ENCODE results near the gene RAP1GAP2.
"Not testable (repeated sequence)": the region's sequence is repeated elsewhere in the genome, so short reads cannot be mapped to it uniquely, and the experiment has no call there.

RAP1GAP2 gene

DNA sequence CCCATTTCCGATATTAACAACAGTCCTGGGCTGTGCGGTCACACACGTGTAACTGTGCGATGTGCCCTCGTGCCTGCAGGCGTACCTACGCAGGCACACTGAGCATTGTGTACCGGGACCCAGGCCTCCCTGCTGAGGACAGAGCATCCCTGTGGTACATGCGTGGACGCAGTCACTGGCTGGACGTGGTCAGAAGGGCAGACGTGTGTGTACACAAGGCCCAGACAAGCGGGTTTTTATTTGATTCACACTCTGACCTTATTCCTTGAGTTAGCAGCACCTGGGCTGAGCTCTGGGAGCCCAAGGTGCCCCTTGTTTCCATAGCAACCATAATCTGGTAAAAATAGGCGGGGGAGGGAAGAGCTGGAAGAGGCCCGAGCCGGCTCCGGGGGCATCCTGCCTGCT is 19.5 kb downstream of the RAP1GAP2 start:
- DNase-seq: no peak

DNA sequence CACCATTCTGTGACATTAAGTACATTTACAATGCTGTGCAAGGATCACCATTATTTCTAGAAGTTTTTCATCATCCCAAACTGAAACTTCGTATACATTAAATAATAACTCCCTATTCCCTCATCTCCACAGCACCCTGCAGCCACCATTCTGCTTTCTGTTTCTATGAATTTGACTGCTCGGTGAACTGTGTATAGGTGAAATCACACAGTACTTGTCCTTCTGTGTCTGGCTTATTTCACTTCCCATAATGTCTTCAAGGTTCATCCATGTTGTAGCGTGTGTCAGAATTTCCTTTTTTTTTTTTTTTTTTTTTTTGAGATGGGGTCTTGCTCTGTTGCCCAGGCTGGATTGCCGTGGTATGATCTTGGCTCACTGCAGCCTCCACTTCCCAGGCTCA is 20.4 kb downstream of the RAP1GAP2 start:
- no peak for DNase-seq

DNA sequence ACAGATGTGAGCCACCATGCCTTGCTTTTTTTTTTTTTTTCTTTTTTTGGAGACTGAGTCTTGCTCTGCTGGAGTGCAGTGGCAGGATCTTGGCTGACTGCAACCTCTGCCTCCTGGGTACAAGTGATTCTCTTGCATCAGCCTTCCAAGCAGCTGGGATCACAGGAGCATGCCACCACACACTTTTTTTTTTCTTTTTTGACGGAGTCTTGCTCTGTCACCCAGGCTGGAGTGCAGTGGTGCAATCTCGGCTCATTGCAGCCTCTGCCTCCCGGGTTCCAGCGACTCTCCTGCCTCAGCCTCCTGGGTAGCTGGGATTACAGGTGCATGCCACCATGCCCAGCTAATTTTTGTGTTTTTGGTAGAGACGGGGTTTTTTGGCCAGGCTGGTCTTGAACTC is 23.1 kb downstream of the RAP1GAP2 start:
- DNase-seq: not testable (repeated sequence)

DNA sequence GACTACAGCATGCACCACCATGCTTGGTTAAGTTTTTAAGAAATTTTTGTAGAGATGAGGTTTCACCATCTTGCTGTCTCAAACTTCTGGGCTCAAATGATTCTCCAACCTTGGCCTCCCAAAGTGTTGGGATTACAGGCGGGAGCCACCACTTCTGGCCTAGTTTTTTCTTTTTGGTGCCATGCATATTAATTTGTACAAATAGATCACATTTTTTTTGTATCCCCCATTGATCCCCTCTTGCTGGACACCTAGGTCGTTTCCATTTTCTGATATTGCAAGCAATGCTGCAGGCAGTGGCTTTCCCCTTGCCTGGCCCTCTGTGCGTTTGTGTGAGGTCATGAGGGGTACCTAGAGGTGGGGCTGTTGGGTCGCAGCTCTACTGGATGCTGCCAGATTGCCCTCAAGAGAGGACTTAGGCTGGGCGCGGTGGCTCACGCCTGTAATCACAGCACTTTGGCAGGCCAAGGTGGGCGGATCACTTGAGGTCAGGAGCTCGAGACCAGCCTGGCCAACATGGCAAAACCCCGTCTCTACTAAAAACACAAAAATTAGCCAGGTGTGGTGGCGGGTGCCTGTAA is 23.8 kb downstream of the RAP1GAP2 start:
- no peak for DNase-seq

DNA sequence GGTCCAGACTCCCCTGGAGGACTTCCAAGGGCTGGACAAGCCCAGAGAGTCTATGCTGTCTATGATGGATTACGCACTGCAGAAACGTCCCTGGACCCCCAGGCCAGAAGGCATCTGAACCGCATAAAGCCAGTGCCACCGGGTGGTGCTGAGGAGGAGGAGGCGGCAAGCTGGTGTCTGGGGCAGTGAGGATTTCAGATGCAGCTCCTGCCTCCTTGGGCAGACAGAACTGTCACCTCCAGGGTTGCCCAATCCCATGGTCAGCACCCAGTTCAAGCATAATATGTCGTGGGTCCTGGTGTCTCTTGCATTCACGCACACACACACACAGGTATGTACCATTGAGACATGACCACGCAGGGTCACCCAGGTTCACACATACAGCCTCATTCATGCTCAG is 25.6 kb downstream of the RAP1GAP2 start:
- DNase-seq: no peak

DNA sequence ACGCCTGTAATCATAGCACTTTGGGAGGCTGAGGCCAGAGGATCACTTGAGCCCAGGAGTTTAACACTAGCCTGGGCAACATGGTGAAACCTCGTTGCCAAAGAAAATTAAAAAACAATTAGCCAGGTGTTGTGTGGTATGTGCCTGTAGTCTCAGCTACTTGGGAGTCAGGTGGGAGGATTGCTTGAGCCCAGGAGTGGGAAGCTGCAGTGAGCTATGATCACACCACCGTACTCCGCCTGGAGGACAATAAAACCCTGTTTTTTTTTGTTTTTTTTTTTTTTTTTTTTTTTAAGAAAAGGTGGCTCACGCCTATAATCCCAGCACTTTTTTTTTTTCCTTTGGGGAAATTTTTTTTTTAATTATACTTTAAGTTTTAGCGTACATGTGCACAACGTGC is 26.1 kb downstream of the RAP1GAP2 start:
- DNase-seq: no peak

DNA sequence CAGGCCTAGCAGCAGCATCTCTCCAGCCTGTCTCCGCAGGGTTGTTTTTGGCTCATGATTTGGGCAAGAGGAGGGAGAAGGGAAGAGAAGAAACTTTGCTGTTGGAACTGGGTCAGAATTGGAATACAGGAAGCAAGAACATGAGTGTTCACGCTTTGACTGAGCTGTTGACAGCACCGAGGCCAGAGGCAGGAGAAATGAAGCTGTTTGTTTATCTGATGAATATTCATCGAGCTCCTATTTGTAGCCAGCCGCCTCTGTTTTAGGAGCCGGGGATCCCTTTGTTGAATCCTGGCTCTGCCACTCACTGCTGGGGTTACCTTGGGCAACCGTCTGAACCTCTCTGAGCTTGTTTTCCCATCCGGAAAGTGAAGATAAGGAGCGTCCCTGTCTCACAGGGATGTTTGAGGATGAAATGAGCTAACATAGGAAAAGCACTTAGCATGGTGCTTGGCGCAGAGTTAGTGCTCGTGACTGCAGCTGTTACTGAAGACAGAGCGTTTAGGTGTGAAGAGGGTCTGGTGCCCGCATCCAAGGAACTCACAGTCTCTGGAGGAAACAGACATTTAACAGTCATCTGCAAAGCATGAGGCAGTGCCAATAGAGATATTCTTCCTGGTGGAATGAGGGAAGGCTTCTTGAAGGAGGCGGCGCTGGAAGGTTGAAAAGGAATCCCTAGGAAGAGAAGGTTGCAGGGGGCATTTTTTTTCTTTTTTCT is 29.2 kb downstream of the RAP1GAP2 start:
- no peak for DNase-seq

DNA sequence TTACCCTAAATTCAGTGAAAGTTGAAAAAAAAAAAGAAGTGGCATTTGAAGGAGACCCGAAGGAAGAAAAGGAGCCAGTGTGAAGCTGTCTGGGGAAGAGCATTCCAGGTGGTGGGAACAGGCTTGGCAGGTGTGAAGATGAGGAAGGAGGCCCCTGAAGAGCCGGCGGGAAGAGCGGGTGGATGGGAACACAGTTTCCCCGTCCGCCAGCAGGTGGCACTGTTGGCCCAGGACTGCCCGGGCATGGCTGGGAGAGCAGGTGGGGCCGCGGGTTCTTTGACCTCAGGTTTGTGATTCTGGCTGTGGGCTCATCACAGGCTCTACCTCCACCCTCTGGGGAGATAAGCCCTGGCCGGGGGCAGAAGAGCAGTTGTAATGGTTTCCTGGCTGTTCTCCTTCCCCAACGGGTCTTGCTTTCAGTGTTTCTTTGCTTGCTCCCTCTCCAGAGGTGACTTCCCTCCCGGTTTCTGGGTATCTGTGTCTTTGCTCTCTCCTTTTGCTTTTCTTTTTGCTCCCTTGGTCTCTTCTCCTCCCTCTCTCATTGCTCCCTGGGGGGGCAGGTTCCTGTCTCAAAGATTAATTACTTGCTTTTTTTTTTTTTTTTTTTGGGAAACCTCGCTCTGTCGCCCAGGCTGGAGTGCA is 32.3 kb downstream of the RAP1GAP2 start:
- peak; percentile 79 for DNase-seq

DNA sequence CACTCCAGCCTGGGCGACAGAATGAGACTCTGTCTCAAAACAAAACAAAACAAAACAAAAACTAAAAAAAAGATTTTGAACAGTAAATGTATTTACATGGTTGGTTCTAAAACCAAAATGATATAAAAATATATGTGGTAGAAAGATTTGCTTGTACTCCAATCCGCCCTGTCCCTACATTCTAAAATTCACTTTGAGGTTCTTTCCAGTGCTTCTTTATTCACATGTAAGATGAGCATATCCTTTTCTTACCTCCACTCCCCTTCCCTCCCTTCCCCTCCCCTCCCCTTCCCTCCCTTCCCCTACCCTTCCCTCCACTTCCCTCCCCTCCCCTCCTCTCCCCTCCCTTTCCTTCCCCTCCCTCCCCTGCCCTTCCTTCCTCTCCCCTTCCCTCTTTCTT is 34.4 kb downstream of the RAP1GAP2 start:
- no peak for DNase-seq

DNA sequence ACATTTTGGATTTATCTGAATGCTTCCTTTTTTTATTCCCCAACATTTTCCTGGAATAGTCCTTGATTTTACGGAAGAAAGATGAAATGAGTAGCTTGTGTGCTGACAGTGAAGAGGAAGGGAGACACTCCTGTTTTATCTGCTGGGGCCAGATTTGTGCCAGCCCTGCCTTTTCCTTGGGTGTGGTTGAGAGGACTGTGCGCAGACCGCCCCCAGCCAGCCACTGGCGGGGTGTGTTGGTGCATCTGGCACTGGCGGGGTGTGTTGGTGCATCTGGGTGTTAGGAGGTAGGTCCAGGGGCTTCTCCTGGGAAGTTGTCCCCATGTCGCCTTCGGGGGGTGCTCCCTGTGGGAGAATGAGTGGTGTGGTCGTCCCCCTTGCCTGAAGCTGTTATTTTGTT is 39.5 kb downstream of the RAP1GAP2 start:
- no peak for DNase-seq

DNA sequence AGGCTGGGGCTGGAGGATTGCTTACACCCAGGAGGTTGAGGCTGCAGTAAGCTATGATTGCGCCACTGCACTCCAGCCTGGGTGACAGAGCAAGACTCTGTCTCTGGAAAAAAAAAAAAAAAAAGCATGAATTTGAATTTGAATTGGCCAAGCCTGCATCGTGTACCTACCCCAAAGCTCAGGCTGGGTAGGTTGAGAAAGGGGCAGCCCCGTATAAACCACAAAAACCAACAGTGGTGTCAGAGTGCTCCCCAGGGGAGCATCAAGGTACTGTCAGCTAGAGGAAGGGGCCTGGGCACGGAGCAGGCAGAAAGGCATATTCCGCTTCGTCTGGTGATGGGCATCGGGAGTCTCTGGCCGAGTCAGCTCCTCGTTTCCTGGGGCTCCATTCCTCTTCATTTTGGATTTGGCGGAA is 40.9 kb downstream of the RAP1GAP2 start:
- peak; percentile 34 for DNase-seq

DNA sequence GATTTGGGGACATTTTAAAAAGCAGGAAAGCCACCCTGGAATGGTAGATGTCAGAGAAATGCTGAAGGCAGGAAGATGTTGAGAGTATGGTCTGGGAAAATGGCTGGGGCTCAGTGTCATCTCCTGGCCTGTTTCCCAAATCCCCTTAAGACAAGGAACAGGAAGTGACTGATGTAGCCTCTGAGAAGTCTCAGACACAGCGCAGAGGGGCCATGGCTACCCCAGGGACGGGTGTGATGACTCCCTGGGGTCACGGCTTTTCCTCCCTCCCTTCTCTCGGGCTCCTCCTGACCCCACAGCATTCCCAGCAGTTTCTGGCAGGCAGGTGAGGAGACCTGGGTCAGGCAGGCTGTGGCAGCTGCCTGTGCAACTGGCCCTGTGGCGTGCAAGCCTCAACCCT is 45.4 kb downstream of the RAP1GAP2 start:
- DNase-seq: no peak

DNA sequence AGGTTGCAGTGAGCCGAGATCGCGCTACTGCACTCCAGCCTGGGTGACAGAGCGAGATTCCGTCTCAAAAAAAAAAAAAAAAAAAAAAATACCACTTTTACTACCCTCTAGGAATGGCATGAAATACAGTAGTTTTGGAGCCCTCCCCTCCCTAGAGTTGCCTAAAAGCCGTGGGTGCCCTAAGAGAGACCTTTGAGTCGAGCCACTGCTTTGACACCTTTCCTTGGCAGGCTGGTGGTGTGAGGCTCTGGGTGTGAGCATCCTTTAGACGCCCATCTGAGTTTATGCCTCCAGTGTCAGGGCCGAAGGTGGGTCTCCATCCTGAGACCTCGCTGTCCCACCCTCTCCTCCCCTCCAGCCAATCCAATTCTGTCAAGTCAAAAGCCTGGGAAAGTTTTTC is 46.2 kb downstream of the RAP1GAP2 start:
- no peak for DNase-seq

DNA sequence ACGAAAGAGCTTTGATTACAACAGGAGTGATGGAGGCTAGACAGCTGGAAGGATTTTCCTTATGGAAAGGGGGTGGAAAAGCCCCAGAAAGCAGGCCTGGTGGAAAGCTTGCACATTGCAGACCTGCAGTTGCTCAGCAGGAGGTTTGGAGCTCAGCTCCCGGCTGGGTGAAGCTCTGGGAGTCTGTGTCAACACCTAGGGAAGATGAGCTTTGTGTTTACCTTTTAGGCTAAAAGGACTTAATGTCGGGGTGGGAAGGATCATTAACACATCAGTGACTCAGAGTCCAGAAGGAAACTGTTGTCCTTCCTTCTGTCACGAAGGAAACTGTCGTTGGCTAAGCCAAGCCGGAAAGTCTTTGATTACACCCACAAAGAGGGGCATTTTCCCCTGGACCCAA is 48.2 kb downstream of the RAP1GAP2 start:
- DNase-seq: no peak

DNA sequence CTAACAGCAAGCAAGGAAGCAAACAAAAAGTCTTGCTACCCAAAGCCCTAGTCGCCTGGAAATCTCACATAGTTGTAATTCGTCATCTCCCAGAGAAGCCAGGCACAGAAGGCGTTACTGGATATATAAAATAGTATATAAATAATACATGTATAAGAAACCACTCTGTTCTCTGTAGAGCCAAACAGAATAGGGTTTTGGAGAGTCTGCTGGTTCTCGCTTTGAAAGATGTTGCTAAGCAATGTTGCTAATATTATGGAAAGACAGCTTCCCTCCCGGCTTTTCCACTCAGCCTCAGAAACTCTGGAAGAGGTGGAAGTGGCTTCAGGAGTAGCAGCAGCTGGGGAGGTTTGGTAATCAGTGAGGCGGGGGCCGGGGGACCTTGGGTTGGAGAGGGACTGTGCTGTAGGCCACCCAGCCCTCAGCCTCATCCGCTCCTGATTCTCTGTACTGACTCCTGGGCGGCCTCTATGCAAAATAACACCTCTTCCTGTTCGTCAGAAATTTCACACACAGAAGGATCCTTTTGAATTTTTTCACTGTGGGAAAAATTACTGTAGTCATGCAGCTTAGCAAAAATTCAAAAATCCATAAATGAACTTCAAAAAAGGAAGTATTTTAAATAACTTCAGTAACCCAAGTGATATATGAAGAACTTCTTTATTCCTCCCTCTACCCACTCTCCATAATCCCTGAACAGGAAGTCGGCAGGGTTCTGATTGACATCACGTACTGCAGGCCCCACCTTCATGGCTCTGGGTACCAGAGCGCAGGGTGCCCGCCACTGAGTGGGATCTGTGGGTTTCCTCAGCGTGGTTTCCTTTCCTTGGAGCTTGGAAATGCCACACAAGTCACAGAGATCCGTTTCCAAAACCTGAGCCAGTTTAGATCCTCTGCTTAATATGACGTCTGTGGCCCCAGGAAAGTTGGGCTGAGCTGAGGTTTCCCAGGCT is 51.4 kb downstream of the RAP1GAP2 start:
- DNase-seq: no peak

DNA sequence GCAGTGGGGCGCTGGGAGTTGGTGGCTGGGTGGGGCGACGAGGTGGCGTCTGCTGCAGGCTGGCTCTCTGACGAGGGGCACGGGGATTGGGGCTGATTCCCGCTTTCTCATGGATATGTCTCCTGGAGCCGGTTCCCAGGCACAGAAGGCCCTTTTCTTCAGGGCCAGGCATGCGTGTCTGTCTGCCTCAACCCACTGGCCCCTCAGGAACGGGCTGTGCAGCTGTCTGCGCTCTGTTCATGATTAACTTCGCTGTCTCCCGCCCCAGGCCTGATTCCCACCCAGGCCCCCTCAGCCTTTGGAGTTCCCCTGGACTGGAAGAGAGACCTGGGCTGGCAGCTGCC is 53.1 kb downstream of the RAP1GAP2 start:
- DNase-seq: no peak

DNA sequence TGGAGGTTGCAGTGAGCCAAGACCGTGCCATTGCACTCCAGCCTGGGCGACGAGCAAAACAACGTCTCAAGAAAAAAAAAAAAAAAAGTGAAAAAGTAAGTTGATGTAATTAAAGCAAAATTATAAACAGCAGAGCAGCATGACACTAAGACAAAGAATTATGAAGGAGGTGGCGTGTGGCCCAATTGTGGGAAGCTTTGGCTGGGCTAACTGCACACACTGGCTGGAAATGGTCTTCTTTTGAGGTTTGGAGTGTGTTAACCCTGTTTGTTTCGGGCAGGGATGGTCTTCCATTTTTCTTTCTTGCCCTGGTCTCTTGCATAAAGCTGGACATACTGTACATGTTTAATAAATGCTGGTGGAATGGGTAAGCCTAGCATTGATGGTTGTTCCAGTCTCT is 54.8 kb downstream of the RAP1GAP2 start:
- DNase-seq: no peak

DNA sequence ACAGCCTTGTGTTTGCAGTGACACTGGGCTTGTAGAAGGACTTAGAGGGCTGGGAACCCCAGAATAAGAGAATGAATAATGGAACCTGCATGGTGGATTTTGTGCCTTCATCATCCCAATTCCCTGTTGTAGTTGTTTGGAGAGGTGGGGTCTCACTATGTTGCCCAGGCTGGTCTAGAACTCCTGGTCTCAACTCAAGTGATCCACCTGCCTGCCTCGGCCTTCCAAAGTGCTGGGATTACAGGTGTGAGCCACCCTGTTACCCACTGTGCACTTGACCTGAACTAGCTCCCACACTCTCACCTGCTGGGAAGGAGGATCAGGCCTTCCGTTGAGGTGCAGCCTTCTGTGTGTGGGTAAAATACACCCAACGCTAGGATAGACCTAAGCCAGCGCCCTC is 55.4 kb downstream of the RAP1GAP2 start:
- no peak for DNase-seq

DNA sequence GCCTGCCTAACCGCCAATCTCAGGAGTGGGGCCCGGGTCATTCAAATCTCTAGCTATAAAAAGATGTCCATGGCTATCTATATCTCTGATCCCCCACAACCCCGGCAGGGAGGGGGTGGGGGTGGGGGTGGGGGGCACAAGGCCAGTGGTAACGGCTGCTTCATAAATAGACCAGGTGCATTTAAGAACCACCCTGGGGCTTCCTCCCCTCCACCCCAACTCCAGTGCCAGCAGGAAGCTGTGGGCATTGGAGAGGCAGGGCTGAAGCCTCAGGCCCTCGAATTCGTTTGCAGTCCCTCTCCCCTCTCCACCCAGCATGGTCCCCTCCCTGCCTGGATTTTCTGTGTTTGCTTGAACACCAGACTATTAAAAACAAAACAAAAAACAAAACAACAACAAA is 56.0 kb downstream of the RAP1GAP2 start:
- no peak for DNase-seq

DNA sequence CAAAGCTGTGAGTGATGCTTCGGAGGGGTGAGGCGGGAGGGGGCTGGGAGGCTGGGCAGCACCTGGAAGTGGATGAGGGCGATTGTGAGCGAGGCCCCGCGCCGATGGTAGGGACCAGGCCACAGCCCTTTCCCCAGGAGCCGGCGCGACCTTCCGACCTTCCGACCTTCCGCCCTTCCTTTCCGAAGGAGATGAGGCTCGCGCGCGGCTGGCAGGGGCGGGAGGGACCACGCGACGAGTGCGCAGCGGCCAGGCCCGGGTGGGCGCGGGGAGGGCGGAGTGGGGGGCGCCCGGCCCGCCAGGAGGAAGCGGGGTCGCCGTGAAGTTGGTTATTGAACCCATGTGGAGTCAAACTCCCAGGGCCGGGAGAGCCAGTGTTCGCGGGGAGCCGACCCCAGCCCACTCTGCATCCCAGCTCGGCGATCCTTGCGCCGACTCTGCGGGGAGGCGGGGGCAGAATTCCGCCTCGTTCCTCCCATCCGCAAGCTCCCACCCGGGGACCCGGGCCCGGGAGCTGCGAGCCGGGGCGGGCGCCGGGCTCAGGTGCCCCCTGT is 56.6 kb downstream of the RAP1GAP2 start:
- no peak for DNase-seq

DNA sequence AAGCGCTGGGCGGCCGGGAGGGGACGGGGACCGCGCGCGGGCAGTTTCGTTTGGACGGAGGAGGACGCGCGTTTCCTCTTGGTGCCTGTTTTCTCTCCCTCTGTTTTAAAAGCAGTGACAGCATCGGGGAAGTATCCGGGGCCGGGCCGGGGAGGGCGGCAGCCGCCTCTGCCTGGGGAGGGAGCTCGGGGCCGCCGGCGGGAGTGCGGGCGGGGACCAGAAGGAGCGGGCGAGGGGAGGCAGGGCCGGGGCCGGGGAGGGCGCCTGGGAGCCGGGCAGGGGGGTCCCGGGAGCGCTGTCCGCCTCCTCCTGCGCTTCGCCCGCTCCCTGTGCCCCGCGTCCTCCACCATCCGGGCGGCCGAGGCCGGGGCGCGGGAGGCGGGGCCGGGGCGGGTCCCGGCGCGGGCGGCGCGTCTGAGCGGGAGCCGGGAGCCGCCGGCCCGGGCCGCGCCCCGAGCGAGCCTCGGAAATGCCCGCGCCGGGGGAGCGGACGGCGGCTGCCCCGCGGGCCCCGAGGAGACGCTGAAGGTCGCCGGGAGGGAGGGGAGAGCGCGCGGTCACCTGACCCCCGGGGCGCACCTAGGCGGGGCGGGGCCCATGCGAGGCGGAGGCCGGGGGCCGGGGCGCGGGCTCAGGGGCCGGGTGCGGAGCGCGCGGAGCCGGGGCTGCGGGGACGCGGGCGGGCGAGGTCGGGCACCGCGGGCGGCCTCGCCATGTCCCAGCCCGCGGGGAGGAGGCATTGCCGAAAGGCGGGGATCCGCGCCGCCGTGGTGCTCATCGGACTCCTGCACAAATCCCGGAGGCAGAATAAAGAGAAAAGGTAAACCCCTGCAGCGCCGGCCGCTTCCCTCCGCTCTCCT is 57.3 kb downstream of the RAP1GAP2 start:
- DNase-seq: peak; percentile 42
